Activated CD4-positive, alpha-beta T cell treated with anti-CD3 and anti-CD28 coated beads for 1 hour (primary cell): ENCODE results near the gene KCNG2.

Source experiments
- DNase-seq: peaks from one replicate; pipeline ENCODE4 v3.0.0-alpha.2; 2020

The KCNG2 gene

GRCh38 chr18:79800371-79801180, 2.8 kb downstream of the KCNG2 start:
- no peak for DNase-seq

- DNase-seq = no peak
Observed at GRCh38 chr18:79801217-79801616, 3.5 kb downstream of the KCNG2 start.

- DNase-seq = no peak
Observed at GRCh38 chr18:79801641-79802040, 3.9 kb downstream of the KCNG2 start.

GRCh38 chr18:79802298-79802697, 4.6 kb downstream of the KCNG2 start:
- no peak for DNase-seq

- no peak for DNase-seq
Observed at GRCh38 chr18:79803611-79804051, 5.9 kb downstream of the KCNG2 start.

- no peak for DNase-seq
Observed at GRCh38 chr18:79804130-79804787, 6.5 kb downstream of the KCNG2 start.

- no peak for DNase-seq
Observed at GRCh38 chr18:79805211-79805887, 7.6 kb downstream of the KCNG2 start.

GRCh38 chr18:79805926-79806487, 8.3 kb downstream of the KCNG2 start:
- DNase-seq = no peak

GRCh38 chr18:79806976-79807841, 9.5 kb downstream of the KCNG2 start:
- no peak for DNase-seq

- DNase-seq = no peak
Observed at GRCh38 chr18:79809482-79810192, 11.9 kb downstream of the KCNG2 start.

GRCh38 chr18:79812052-79812451, 14.3 kb downstream of the KCNG2 start:
- no peak for DNase-seq

GRCh38 chr18:79814373-79814772, 16.6 kb downstream of the KCNG2 start:
- no peak for DNase-seq

GRCh38 chr18:79815657-79816056, 17.9 kb downstream of the KCNG2 start:
- DNase-seq = no peak

GRCh38 chr18:79816092-79816491, 18.4 kb downstream of the KCNG2 start:
- DNase-seq = no peak

- DNase-seq = no peak
Observed at GRCh38 chr18:79816981-79817606, 19.4 kb downstream of the KCNG2 start.

GRCh38 chr18:79817607-79817998, 19.9 kb downstream of the KCNG2 start:
- DNase-seq = no peak

GRCh38 chr18:79818036-79818435, 20.3 kb downstream of the KCNG2 start:
- no peak for DNase-seq

GRCh38 chr18:79818631-79819030, 20.9 kb downstream of the KCNG2 start:
- no peak for DNase-seq

- no peak for DNase-seq
Observed at GRCh38 chr18:79819064-79819967, 21.6 kb downstream of the KCNG2 start.

GRCh38 chr18:79819968-79820351, 22.2 kb downstream of the KCNG2 start:
- no peak for DNase-seq
